HG02840 (cell line): ENCODE results near the gene ARL5B.

Experiments used
- ATAC-seq: cut with Tn5 transposase; IDR thresholded peaks from one replicate; pipeline ENCODE4 v1.9.1; 2021; ENCODE audit warnings: mild to moderate bottlenecking, moderate library complexity, moderate number of reproducible peaks; ENCODE audit not compliant: unreplicated experiment, low FRiP score

ARL5B gene

DNA sequence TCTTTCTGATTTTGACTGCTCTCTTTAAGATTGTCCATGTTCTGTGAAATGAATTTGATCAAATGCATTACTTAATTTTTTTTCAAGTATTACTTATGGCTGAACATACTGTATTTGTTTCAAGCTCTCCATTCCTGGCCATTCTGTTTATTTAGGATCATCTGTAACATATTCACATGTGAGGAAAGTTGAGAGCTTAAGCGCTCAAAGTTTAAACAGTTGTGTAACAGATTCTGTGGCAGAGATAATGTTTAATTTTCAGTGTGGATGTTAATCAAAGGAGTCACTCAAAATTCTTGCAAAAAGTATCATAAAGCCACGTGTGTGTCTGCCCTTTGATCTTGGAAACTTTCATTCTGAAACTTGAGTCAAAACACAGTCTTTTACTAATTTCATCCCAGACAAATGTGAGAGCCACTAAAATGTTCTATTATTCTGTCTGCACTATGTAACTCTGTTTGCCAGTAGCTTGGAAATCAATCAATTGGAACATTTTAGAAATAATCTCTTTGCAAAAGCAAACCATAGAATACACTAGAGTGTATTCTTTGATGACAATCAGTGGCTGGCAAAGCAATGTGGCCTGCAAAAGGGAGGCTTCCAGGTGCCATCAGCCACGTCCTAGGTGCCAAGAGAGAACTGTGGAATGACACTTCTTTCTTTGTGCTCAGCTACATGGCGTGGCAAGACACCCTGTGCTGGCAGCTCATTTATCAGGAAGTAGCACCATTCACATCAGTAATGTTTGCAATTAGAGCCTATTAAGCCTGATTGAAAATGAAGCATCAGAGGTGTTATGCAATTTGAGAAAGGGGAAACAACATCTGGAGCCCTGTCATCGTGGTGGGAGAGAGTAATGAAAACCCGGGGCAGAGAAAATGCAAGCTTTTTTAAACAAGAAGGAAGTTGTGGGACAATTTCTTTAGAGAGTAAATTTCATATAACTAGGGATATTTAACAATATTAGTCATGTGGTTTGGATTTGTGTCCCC lies 40.9 kb downstream of the ARL5B start:
- no peak for ATAC-seq

DNA sequence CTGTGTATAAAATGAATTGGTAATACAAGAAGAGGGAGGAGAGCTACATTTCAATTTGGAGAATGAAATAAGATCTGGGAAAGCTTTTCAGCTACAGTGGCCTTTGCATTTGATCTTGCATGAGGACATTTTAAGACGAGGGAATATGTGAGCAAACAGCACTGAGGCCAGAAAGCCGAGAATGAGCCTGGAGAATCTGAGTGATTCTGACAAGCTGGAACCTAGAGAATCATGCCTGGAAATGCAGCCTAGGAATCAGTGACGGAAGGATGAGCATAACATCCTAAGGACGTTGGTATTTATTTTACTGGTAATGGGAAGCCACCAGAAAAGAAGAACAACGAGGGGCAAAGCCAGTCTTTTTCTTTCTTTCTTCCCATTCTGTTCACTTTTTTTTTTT lies 44.3 kb downstream of the ARL5B start:
- no peak for ATAC-seq

DNA sequence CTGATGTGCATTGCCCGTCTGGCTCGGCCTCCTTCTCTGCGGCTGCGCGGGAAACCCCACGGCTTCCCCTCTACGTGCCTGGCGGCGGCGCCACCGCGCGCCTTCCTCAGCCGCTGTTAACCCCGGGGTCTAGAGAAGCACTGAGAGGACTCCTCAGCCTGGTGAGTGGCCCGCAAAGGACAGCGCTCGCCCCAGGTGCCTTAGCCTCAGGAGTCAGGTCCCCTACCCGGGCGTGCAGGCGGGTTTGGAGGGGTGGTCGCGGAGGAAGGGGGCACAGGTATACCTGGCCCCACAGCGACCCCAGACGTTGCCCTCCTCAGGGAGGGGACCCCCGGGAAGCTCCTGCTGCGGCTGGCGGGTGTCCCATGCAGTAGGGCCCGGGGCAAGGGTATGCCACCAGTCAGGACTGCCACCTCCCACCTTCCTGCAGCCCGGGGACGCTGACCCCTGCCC lies 51.0 kb downstream of the ARL5B start:
- ATAC-seq = no peak

DNA sequence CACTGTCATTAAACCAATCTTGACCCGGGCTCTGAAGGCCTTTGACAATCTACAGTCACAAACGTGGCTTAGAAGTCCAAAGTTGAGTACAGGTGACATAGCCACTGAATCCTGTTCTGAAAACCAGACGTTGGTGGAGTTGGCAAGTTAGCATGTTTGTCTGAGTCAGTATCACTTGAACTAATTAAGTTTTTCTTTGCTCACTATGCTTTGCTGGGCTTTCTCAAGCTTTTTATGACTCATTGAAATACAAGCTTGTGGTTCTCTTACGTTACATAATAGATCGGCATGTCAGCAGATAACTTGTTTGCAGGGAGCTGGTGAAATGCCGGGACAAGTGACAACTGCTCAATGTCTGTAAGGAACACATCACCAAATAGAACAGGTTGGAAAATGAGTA lies 53.8 kb downstream of the ARL5B start:
- ATAC-seq = no peak

DNA sequence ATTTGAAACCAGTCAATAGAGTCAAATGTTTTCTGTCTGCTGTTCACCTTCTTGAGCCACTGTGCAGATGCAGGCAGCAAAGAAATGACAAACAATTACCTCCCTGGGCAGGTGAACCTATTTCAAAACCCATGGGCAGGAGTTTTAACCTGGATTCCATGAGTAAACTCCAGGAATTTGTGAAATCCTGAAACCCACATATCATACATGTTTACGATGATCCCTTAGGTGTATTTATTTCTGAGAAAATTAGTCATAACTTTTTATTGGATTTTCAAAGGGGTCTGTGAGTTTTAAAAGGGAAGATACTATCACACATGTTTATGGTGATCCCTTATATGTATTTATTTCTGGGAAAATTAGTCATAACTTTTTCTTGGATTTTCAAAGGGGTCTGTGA lies 59.8 kb downstream of the ARL5B start:
- no peak for ATAC-seq

DNA sequence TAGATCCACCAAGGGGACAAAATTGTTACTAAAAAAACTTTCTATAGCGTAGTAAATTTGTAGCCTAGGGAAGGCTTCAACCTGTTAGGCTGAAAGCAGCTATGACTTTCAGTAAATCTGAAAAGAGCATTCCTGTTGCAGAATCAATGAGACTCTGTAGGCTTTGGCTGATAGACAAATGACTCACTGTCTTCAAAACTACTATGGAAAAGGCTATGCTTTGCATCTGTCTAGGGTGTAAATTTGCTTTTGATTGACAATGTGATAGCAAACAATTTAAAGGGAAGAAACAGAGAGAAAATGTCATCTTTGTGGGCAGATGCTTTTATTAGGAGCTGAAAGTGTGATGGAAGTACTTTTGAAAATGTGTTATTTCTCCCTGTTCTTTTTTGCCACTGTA lies 60.6 kb downstream of the ARL5B start:
- ATAC-seq = no peak

DNA sequence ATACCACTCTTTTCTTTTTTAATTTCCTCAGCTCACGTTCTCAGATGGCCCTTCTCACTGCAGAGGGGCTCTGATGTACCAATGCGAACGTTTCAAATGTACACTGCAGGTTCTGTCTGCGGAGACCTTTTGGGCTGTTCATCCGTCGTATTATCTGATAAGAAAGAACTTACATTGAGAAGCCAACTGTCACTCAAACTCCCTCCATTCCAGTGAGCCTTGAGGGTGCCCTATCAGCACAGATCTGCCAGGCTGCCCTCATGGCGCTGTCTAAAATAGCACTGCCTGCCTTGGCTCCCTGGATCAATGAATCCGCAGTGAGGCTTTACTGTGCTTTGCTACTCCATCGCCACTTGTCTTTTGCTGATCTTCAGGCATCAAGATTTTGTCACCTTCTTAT lies 61.8 kb downstream of the ARL5B start:
- ATAC-seq = no peak

DNA sequence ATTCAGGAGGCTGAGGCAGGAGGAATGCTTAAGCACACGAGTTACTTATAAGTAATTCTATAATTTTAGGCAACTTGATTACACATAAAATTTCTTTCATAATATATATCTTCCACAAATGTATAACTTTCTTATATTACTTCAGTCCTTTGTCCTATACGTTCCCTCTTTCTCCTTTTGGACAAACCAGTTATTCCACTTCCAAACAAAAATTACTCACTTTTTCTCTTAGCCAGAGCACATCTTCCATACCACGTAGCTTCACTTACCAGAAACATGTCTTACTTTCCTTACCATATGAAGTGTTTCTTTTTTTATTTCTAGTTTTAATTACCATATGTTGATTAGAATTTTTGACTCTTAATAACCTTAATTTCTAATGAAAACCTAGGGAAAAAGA lies 64.6 kb downstream of the ARL5B start:
- no peak for ATAC-seq
